K562 (cell line): ENCODE measurements around the gene MAML3. TPM values are rescaled to one million over a fixed set of nuclear protein-coding genes. Genes with fewer than 3 reads are reported as not detected.

Source experiments
- ATAC-seq: fragments of 200-7000 bp; cut with Tn5 transposase; 3 replicates; pipeline ENCODE4 v1.9.1; 2020; ENCODE audit warnings: moderate library complexity
- BruUV-seq: library from RNA; stranded (reverse); fragments of 400-500 nt; replicated peaks from 2 replicates; lab custom pipeline; 2021; lab: Mats Ljungman, UMichigan
- CTCF ChIA-PET: fragments of 300-600 bp; formaldehyde crosslinking; extraction: SDS; loops from one replicate; lab custom pipeline; 2021; ENCODE audit warnings: low intra/inter-chr PET ratio; lab: Yijun Ruan, JAX
- POLR2A ChIA-PET: fragments of 300-600, 350-650 bp; sonication (Branson Sonifier 250); formaldehyde crosslinking; extraction: SDS; loops from one replicate; lab custom pipeline; 2021; ENCODE audit warnings: antibody characterized with exemption, inconsistent platforms; lab: Yijun Ruan, JAX
- DNase-seq, 4 experiments: peaks; one replicate each; pipeline versions ENCODE4 v3.0.0 to v3.0.0-alpha.2; 2011 to 2018; ENCODE audit warnings: low spot score in 3 of 4, mixed read lengths in 3 of 4; ENCODE audit errors: extremely low read depth in 1 of 4
- FAIRE-seq: peaks from 2 replicates; lab custom pipeline; 2011; peaks lifted over from hg19 to GRCh38; lab: Jason Lieb, UNC
- H2AFZ ChIP-seq: 2 replicates; pipeline ENCODE4 v1.6.0; 2011; ENCODE audit warnings: low read depth, low read length, control low read depth, inconsistent platforms
- H3K27ac ChIP-seq: fragments of 200-600 bp; 3 replicates; pipeline ENCODE4 v1.8.0; 2011; ENCODE audit warnings: low read depth, mild to moderate bottlenecking, control low read depth, inconsistent platforms, low read length, moderate library complexity, mixed read lengths; ENCODE audit errors: extremely low read depth
- H3K27me3 ChIP-seq, 2 experiments: fragments of 300-600 bp in 1 of 2; 2 replicates in 1 of 2; 3 replicates in 1 of 2; pipeline versions ENCODE4 v1.6.0 to v1.8.0; 2011; ENCODE audit warnings: inconsistent platforms in 2 of 2, low read length in 2 of 2, mild to moderate bottlenecking in 1 of 2, mixed read lengths in 1 of 2, moderate library complexity in 1 of 2; ENCODE audit not compliant: control insufficient read depth in 2 of 2, insufficient read depth in 2 of 2
- H3K36me3 ChIP-seq: fragments of 300-600 bp; 3 replicates; pipeline ENCODE4 v1.8.0; 2011; ENCODE audit warnings: mild to moderate bottlenecking, low read length, inconsistent platforms; ENCODE audit not compliant: control insufficient read depth, insufficient read depth
- H3K4me1 ChIP-seq, 2 experiments: fragments of 200-600 bp in 1 of 2; replicated peaks in 1 of 2; 2 replicates in 1 of 2; 3 replicates in 1 of 2; pipeline versions ENCODE4 v1.5.1 to v1.8.0; 2011; ENCODE audit warnings: inconsistent platforms in 2 of 2, low read length in 2 of 2, mild to moderate bottlenecking in 1 of 2, mixed read lengths in 1 of 2, moderate library complexity in 1 of 2; ENCODE audit not compliant: control insufficient read depth in 2 of 2, insufficient read depth in 2 of 2
- H3K4me2 ChIP-seq: 2 replicates; pipeline ENCODE4 v1.6.1; 2011; ENCODE audit warnings: low read length, control low read depth, inconsistent platforms, mixed read lengths; ENCODE audit not compliant: insufficient read depth
- H3K4me3 ChIP-seq: fragments of 200-600 bp; sonication (generic), shearing (Covaris generic); 2 replicates; pipeline ENCODE4 v1.5.1; 2016; ENCODE audit warnings: control low read depth, inconsistent platforms
- H3K79me2 ChIP-seq: fragments of 200-600 bp; 3 replicates; pipeline ENCODE4 v1.8.0; 2011; ENCODE audit warnings: low read length, inconsistent platforms; ENCODE audit not compliant: control insufficient read depth, insufficient read depth
- H3K9ac ChIP-seq, 2 experiments: 2 replicates each; pipeline versions ENCODE4 v1.6.0 to v1.6.1; 2011; ENCODE audit warnings: low read depth in 2 of 2, low read length in 2 of 2, control low read depth in 1 of 2, inconsistent platforms in 1 of 2, mild to moderate bottlenecking in 1 of 2, mixed read lengths in 1 of 2; ENCODE audit not compliant: insufficient read depth in 1 of 2
- H3K9me1 ChIP-seq: one replicate; pipeline ENCODE4 v1.6.0; 2011; ENCODE audit warnings: inconsistent platforms, mild to moderate bottlenecking, low read length, moderate library complexity; ENCODE audit not compliant: control insufficient read depth, insufficient read depth
- H3K9me3 ChIP-seq: replicated peaks from 2 replicates; pipeline ENCODE4 v1.5.1; 2011; ENCODE audit warnings: low read depth, low read length, inconsistent platforms; ENCODE audit not compliant: control insufficient read depth, insufficient read depth
- H4K20me1 ChIP-seq: replicated peaks from 2 replicates; pipeline ENCODE4 v1.6.1; 2011; ENCODE audit warnings: low read length, inconsistent platforms, mixed read lengths; ENCODE audit not compliant: control insufficient read depth, insufficient read depth
- C11orf30 ChIP-seq: fragments of 450-650 bp; IDR thresholded peaks from 2 replicates; pipeline ENCODE4 v1.6.1; 2016; ENCODE audit warnings: low read depth, mild to moderate bottlenecking
- FOS ChIP-seq: IDR thresholded peaks from 3 replicates; pipeline ENCODE4 v1.6.1; 2011; ENCODE audit not compliant: insufficient read length; ENCODE audit errors: extremely low read depth
- MLLT1 ChIP-seq, 2 experiments: fragments of 450-650 bp; IDR thresholded peaks; 2 replicates each; pipeline ENCODE4 v1.6.1; 2016
- RHOXF2B ChIP-seq: fragments of 250-450 bp; sonication (Bioruptor Pico); conservative IDR thresholded peaks from 2 replicates; pipeline ENCODE4 v1.5.1; 2021
- SNAPC5 ChIP-seq: fragments of 250-450 bp; sonication (Bioruptor Pico); IDR thresholded peaks from 2 replicates; pipeline ENCODE4 v1.8.0; 2021; ENCODE audit warnings: moderate library complexity, mild to moderate bottlenecking, inconsistent platforms
- TFAP4 ChIP-seq: sonication (generic); formaldehyde crosslinking; IDR thresholded peaks from 2 replicates; pipeline ENCODE4 v1.8.0; 2022; ENCODE audit warnings: missing genetic modification reagents, mild to moderate bottlenecking, moderate library complexity, borderline replicate concordance
- XRCC5 ChIP-seq: fragments of 200-400 bp; formaldehyde crosslinking; IDR thresholded peaks from 2 replicates; pipeline ENCODE4 v1.6.1; 2017; ENCODE audit warnings: low read depth, mild to moderate bottlenecking, low read length
- ZNF347 ChIP-seq: fragments of 450-650 bp; formaldehyde crosslinking; IDR thresholded peaks from 2 replicates; pipeline ENCODE4 v1.4.0; 2020; ENCODE audit warnings: low read depth, mild to moderate bottlenecking, moderate library complexity
- WGBS: fragments of 100-300 bp; shearing (Covaris generic); methylation state at CpG from one replicate; pipeline ENCODE4 v1.1.6; 2016; ENCODE audit warnings: low coverage, mixed read lengths; ENCODE audit not compliant: insufficient coverage; ENCODE audit errors: missing lambda C conversion rate; 5-methylcytosine and 5-hydroxymethylcytosine counted together
- in situ Hi-C: fragments of 300-500 bp; cut with MboI; formaldehyde crosslinking; loops from 4 replicates; pipeline ENCODE4 v1.15.0; 2018; ENCODE audit warnings: inconsistent platforms, mixed read lengths
- intact Hi-C: fragments of 100-400 bp; cut with micrococcal nuclease; formaldehyde crosslinking; loops from 2 replicates; pipeline ENCODE4 v1.14.2; 2022
- polyA plus RNA-seq, 8 experiments: library from polyadenylated mRNA; depleted of rRNA in 4 of 8; stranded (reverse) in 5 of 8; unstranded in 3 of 8; fragments of >200 nt; fragmentation: Nextera tagmentation in 2 of 8; fragmentation: Illumina TruSeq in 1 of 8; extraction: Ambion mirVana in 2 of 8; extraction: Trizol in 1 of 8; gene quantifications; 2 replicates each; pipeline versions ENCODE4 v1.2.1 to v1.2.3, GENCODE V29; 2011 to 2014; ENCODE audit warnings: inconsistent platforms in 1 of 8, missing spikeins in 1 of 8
- total RNA-seq, 7 experiments: library from RNA; depleted of rRNA in 6 of 7; stranded (reverse); fragments of >200 nt in 6 of 7; fragmentation: Illumina TruSeq in 2 of 7; extraction: Trizol in 2 of 7; gene quantifications; 2 replicates each; pipeline versions ENCODE4 v1.2.1 to v1.2.3, GENCODE V29; 2011 to 2021; ENCODE audit warnings: low replicate concordance in 1 of 7

Gene MAML3
- total and polyA plus RNA-seq, 9 of the 15 experiments (the other 6 are each of a cell fraction or from before 2014, with no cell fraction given) = 0.01 to 0.55 (median 0.25) TPM

- FAIRE-seq (no peak), ATAC-seq (no peak), DNase-seq (no peak)
- intact Hi-C loops (no loop called here), in situ Hi-C loops (no loop called here)
- H3K79me2 ChIP-seq = no peaks in the 10 kb centered on the region
- no peak overlapping the region for H3K27ac ChIP-seq
- no peaks in the 10 kb centered on the region for H4K20me1 ChIP-seq
- H2AFZ ChIP-seq = no peak overlapping the region
- H3K9ac ChIP-seq = no peak overlapping the region
- ChIA-PET POLR2A (no interaction called here), CTCF (no interaction called here)
- H3K4me2 ChIP-seq = no peak overlapping the region
- peaks cover 12 to 35% of the 10 kb centered on the region in 2 experiments; a peak in 4 of 5 replicates for H3K27me3 ChIP-seq
- no peaks in the 10 kb centered on the region for H3K9me1 ChIP-seq
- no peak overlapping the region for H3K4me3 ChIP-seq
- no peaks in the 10 kb centered on the region for H3K4me1 ChIP-seq
- H3K9me3 ChIP-seq = no peaks in the 10 kb centered on the region
- no peak for TF ChIP-seq MLLT1 (IDR thresholded peaks at IDR 0.05)
- TF ChIP-seq RHOXF2B (CRISPR knock-in tag) = no peak
- no peak for TF ChIP-seq FOS
- TF ChIP-seq SNAPC5 (CRISPR knock-in tag) = no peak
- no peak for TF ChIP-seq TFAP4
- TF ChIP-seq ZNF347 = no peak
- TF ChIP-seq XRCC5 = no peak
- TF ChIP-seq C11orf30 = no peak
- no peaks in the 10 kb centered on the region for H3K36me3 ChIP-seq
- no TSS peak for BruUV-seq
- 0% methylated on average over 4 of the region's 4 CpGs for WGBS
Observed at GRCh38 chr4:139785356-139785755, 368.6 kb downstream of the MAML3 start.
